Stimulated activated CD8-positive, alpha-beta memory T cell treated with anti-CD3 and anti-CD28 coated beads, Interleukin-4, amount 100 ng/mL, for 48 hours (primary cell): ENCODE measurements around the gene CLPSL1.
"Not testable (repeated sequence)": the region's sequence is repeated elsewhere in the genome, so short reads cannot be mapped to it uniquely, and the experiment has no call there.

Experiments used
- DNase-seq: peaks from one replicate; pipeline ENCODE4 v3.0.0-alpha.2; 2020

The CLPSL1 gene

GRCh38 chr6:35780719-35781118, at the start of gene CLPSL1:
Gene CLPSL1 (plus strand): TSS chr6:35781019. CDS start chr6:35781111, 92 bp downstream.
- no peak for DNase-seq

- DNase-seq = peak; percentile 100
Observed at GRCh38 chr6:35731414-35731735, 49.4 kb upstream of the CLPSL1 start.

GRCh38 chr6:35731736-35732532, 48.9 kb upstream of the CLPSL1 start:
- peak; percentile 97 for DNase-seq

- DNase-seq = no peak
Observed at GRCh38 chr6:35733633-35734032, 47.2 kb upstream of the CLPSL1 start.

GRCh38 chr6:35734319-35734718, 46.5 kb upstream of the CLPSL1 start:
- not testable (repeated sequence) for DNase-seq

GRCh38 chr6:35735452-35735851, 45.4 kb upstream of the CLPSL1 start:
- DNase-seq = no peak

- DNase-seq = peak; percentile 93
Observed at GRCh38 chr6:35736253-35736894, 44.4 kb upstream of the CLPSL1 start.

- DNase-seq = no peak
Observed at GRCh38 chr6:35736982-35737412, 43.8 kb upstream of the CLPSL1 start, which contains the start of gene ARMC12. Gene ARMC12 (plus strand): TSS chr6:35737032. CDS start chr6:35737109, 77 bp downstream.

- no peak for DNase-seq
Observed at GRCh38 chr6:35737413-35738211, 43.2 kb upstream of the CLPSL1 start.

- no peak for DNase-seq
Observed at GRCh38 chr6:35739645-35740524, 40.9 kb upstream of the CLPSL1 start.

- DNase-seq = no peak
Observed at GRCh38 chr6:35742842-35743241, 38.0 kb upstream of the CLPSL1 start.

GRCh38 chr6:35745509-35745908, 35.3 kb upstream of the CLPSL1 start:
- no peak for DNase-seq

GRCh38 chr6:35746516-35746915, 34.3 kb upstream of the CLPSL1 start:
- no peak for DNase-seq

- no peak for DNase-seq
Observed at GRCh38 chr6:35747877-35748276, 32.9 kb upstream of the CLPSL1 start.

- DNase-seq = no peak
Observed at GRCh38 chr6:35750557-35750956, 30.3 kb upstream of the CLPSL1 start.

GRCh38 chr6:35751594-35751993, 29.2 kb upstream of the CLPSL1 start:
- DNase-seq = peak; percentile 59

GRCh38 chr6:35752330-35752729, 28.5 kb upstream of the CLPSL1 start:
- no peak for DNase-seq

GRCh38 chr6:35754452-35755277, 26.2 kb upstream of the CLPSL1 start:
- DNase-seq = no peak

GRCh38 chr6:35755278-35755924, 25.4 kb upstream of the CLPSL1 start:
- no peak for DNase-seq

- DNase-seq = no peak
Observed at GRCh38 chr6:35757456-35758123, 23.2 kb upstream of the CLPSL1 start.
